ENCODE measurements around the gene CCL7. TPM values are rescaled to one million over a fixed set of nuclear protein-coding genes. Genes with fewer than 3 reads are reported as not detected.

Gene CCL7
- total RNA-seq, 4 donors from 2014 or later, result 1.9 to 3.5 TPM; not detected in 2

GRCh38 chr17:34246446-34246845 is 23.6 kb upstream of the CCL7 start:
- no peak for TF ChIP-seq CTCF (IDR thresholded peaks at IDR 0.05)
- ATAC-seq (ENCODE audit: low FRiP score) (no peak), DNase-seq (ENCODE audit: low spot score) (no peak)

- no peak for ATAC-seq (ENCODE audit: low FRiP score)
- no peak for DNase-seq (ENCODE audit: low spot score)
- TF ChIP-seq CTCF (IDR thresholded peaks at IDR 0.05), result no peak
Observed at GRCh38 chr17:34246881-34247280, 23.1 kb upstream of the CCL7 start.

GRCh38 chr17:34248511-34249024 is 21.5 kb upstream of the CCL7 start:
- ATAC-seq (ENCODE audit: low FRiP score) (peak; percentile 24), DNase-seq (ENCODE audit: low spot score) (no peak)
- no peak for TF ChIP-seq CTCF (IDR thresholded peaks at IDR 0.05)

GRCh38 chr17:34249061-34249460 is 21.0 kb upstream of the CCL7 start:
- DNase-seq (ENCODE audit: low spot score), result no peak
- ATAC-seq (ENCODE audit: low FRiP score), result no peak
- no peak for TF ChIP-seq CTCF (IDR thresholded peaks at IDR 0.05)

DNA sequence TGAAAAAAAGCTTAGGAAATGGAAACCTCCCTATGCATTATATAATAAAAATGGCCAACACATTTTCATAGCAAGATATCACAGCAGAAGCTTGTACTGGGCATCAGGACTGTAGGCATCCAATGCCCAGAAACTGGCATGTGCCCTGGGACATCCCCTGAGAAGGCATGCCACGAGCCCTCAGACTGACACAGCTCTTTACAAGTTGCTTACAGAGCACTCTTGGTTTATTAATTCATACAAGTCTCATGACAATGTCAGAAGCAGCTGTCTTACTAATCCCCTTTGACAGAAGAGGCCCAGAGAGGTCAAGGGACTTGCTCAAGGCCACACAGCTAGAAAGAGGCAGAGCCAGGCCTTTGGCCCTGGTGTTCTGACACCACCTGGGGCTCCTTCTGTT is 20.5 kb upstream of the CCL7 start:
- no peak for ATAC-seq (ENCODE audit: low FRiP score)
- TF ChIP-seq CTCF (IDR thresholded peaks at IDR 0.05), result no peak
- DNase-seq (ENCODE audit: low spot score), result no peak

DNA sequence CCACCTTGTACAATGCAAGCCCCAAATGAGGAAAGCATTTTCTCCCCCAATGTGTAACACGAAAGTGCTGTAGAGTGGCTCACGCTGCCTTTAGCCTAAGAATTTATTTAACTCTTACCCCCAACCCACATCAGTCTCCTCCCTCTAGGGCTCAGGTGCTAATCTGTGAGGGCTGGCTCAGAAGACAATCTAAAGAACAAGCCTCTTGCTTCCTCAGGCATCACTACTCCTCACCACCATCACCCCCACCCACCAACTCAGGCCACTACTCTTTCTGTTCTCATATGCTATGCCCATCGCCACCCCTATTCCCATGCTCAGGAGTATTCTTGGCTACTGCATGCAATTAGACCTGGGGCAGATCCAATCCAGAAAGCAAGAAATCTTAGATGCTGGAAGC is 18.8 kb upstream of the CCL7 start:
- DNase-seq (ENCODE audit: low spot score), result no peak
- no peak for TF ChIP-seq CTCF (IDR thresholded peaks at IDR 0.05)
- ATAC-seq (ENCODE audit: low FRiP score), result no peak

DNA sequence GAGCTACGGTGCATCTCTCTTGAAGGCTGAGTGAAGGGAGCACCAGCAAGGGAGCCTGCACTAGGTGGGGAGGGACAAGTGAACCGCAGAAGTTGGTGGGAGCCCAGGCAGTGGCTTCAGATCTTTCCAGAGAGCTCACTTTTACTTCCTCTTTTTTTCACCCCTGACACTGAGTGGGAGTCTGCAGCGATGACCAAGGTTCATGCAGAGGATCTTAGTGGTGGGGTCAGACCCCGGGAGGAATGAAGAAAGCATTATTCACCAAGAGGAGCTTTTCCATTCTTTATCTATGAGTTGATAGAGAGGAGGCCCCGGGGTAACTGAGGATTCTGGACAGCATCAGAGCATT is 18.0 kb upstream of the CCL7 start:
- DNase-seq (ENCODE audit: low spot score) (no peak), ATAC-seq (ENCODE audit: low FRiP score) (peak; percentile 52)
- no peak for TF ChIP-seq CTCF (IDR thresholded peaks at IDR 0.05)
